Calu3 (cell line): Measurements from ENCODE around the gene PSTPIP1. TPM values are rescaled to one million over a fixed set of nuclear protein-coding genes. Genes with fewer than 3 reads are reported as not detected.

Source experiments
- BruUV-seq: library from RNA; stranded (reverse); fragments of 400-500 nt; replicated peaks from 2 replicates; lab custom pipeline; 2021; lab: Mats Ljungman, UMichigan
- CTCF ChIA-PET: fragments of 300-600 bp; sonication (Branson Sonifier 250); formaldehyde crosslinking; loops from one replicate; lab custom pipeline; 2022; ENCODE audit warnings: antibody characterized with exemption; lab: Charles Lee
- DNase-seq: peaks from one replicate; pipeline ENCODE4 v3.0.0; 2022
- H3K27ac Mint-ChIP-seq: one replicate; pipeline ENCODE4 v1.8.0; 2022; ENCODE audit warnings: mixed read lengths; ENCODE audit not compliant: unreplicated experiment
- H3K27me3 Mint-ChIP-seq: one replicate; pipeline ENCODE4 v1.8.0; 2022; ENCODE audit warnings: mixed read lengths; ENCODE audit not compliant: unreplicated experiment
- H3K36me3 Mint-ChIP-seq: one replicate; pipeline ENCODE4 v1.8.0; 2022; ENCODE audit warnings: mild to moderate bottlenecking, moderate library complexity, mixed read lengths; ENCODE audit not compliant: insufficient read depth, unreplicated experiment
- H3K4me1 Mint-ChIP-seq: one replicate; pipeline ENCODE4 v1.8.0; 2022; ENCODE audit warnings: mild to moderate bottlenecking, low read depth, mixed read lengths; ENCODE audit not compliant: unreplicated experiment
- H3K4me3 Mint-ChIP-seq: one replicate; pipeline ENCODE4 v1.8.0; 2022; ENCODE audit warnings: mild to moderate bottlenecking, low read depth, moderate library complexity, mixed read lengths; ENCODE audit not compliant: unreplicated experiment
- H3K9me3 Mint-ChIP-seq: one replicate; pipeline ENCODE4 v1.8.0; 2022; ENCODE audit warnings: low read depth, mixed read lengths; ENCODE audit not compliant: unreplicated experiment
- CTCF ChIP-seq: fragments of 200-600 bp; IDR thresholded peaks from one replicate; pipeline ENCODE4 v1.8.0; 2022; ENCODE audit warnings: antibody characterized with exemption; ENCODE audit not compliant: unreplicated experiment
- intact Hi-C: fragments of 100-400 bp; cut with micrococcal nuclease; formaldehyde crosslinking; loops from one replicate; pipeline ENCODE4 v1.10.0; 2022; ENCODE audit not compliant: unreplicated experiment
- total RNA-seq: library from RNA; stranded (reverse); gene quantifications from 2 replicates; pipeline ENCODE4 v1.2.3, GENCODE V29; 2022

Gene PSTPIP1
- total RNA-seq, 1 experiment from 2014 or later, result not detected

DNA sequence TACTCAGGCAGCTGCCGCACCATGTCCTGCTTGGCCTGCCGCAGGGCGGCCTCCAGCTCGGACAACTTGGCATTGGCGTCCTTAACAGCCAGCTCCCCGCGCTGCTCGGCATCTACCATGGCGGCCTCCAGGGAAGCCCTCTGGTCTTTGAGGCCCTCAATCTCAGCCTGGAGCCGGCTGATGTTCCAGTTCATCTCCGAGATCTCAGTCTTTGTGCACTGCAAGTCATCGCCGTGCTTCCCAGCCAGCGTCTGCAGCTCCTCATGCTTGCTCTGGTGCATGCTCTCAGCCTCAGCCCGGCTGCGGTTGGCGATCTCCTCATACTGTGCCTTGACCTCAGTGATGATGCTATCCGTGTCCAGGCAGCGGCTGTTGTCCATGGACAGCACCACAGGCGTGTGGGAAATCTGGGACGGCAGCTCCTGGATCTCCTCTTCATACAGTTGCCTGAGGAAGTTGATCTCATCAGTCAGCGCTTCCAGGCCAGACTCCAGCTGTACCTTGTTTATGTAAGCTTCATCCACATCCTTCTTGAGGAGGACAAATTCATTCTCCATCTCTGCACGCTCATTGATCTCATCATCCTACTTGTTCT is 15.5 kb upstream of the PSTPIP1 start:
- intact Hi-C loops, result no loop called here
- no TSS peak for BruUV-seq
- H3K36me3 Mint-ChIP-seq, result no peaks in the 10 kb centered on the region
- CTCF ChIA-PET, result no interaction called here
- no peak overlapping the region for H3K4me3 Mint-ChIP-seq
- H3K4me1 Mint-ChIP-seq, result no peaks in the 10 kb centered on the region
- no peak for TF ChIP-seq CTCF
- peaks cover 2% of the 10 kb centered on the region for H3K9me3 Mint-ChIP-seq
- peaks cover 65% of the 10 kb centered on the region for H3K27me3 Mint-ChIP-seq
- H3K27ac Mint-ChIP-seq, result no peak overlapping the region
- no peak for DNase-seq

- CTCF ChIA-PET, result no interaction called here
- Mint-ChIP-seq H3K36me3 (no peaks in the 10 kb centered on the region), H3K27me3 (peaks cover 58% of the 10 kb centered on the region), H3K4me3 (no peak overlapping the region), H3K27ac (no peak overlapping the region), H3K9me3 (peaks cover 2% of the 10 kb centered on the region), H3K4me1 (no peaks in the 10 kb centered on the region)
- no peak for DNase-seq
- intact Hi-C loops, result no loop called here
- no peak for TF ChIP-seq CTCF
- BruUV-seq, result no TSS peak
Observed at GRCh38 chr15:76979996-76980520, 14.9 kb upstream of the PSTPIP1 start.

GRCh38 chr15:76982356-76982755 is 12.6 kb upstream of the PSTPIP1 start:
- no peaks in the 10 kb centered on the region for H3K36me3 Mint-ChIP-seq
- CTCF ChIA-PET, result no interaction called here
- peaks cover 35% of the 10 kb centered on the region for H3K27me3 Mint-ChIP-seq
- intact Hi-C loops, result no loop called here
- no TSS peak for BruUV-seq
- peaks cover 2% of the 10 kb centered on the region for H3K9me3 Mint-ChIP-seq
- TF ChIP-seq CTCF, result no peak
- DNase-seq, result no peak
- H3K4me3 Mint-ChIP-seq, result no peak overlapping the region
- no peaks in the 10 kb centered on the region for H3K4me1 Mint-ChIP-seq
- no peak overlapping the region for H3K27ac Mint-ChIP-seq

DNA sequence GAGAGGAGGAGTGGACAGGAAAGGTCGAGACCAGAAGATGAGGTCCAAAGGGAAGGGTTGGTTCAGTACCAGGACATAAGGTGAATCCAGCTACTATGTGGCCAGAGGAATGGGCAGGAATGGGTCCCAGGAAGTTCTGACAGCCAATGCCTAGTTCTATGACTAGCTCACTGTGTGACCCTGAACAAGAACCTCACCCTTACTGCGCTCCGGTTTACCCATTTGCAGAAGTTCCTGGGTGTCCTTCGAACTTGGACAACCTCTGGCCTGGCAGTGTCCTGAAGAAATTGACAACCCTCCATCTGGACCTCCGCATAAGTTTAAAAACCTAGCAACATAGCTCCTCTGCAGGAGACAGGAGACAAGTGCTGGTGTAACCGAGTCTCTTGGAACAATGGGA is 12.2 kb upstream of the PSTPIP1 start:
- H3K4me3 Mint-ChIP-seq, result no peak overlapping the region
- peaks cover 31% of the 10 kb centered on the region for H3K27me3 Mint-ChIP-seq
- H3K36me3 Mint-ChIP-seq, result no peaks in the 10 kb centered on the region
- H3K27ac Mint-ChIP-seq, result no peak overlapping the region
- DNase-seq, result no peak
- H3K9me3 Mint-ChIP-seq, result peaks cover 2% of the 10 kb centered on the region
- CTCF ChIA-PET, result no interaction called here
- intact Hi-C loops, result no loop called here
- TF ChIP-seq CTCF, result no peak
- no peaks in the 10 kb centered on the region for H3K4me1 Mint-ChIP-seq
- no TSS peak for BruUV-seq
